Esophagus muscularis mucosa (tissue), 4 donors: Measurements from ENCODE around the gene AGBL5. TPM values are rescaled to one million over a fixed set of nuclear protein-coding genes. Genes with fewer than 3 reads are reported as not detected.

Experiments used
- DNase-seq: peaks from one replicate; pipeline ENCODE4 v3.0.0-alpha.2; 2017; ENCODE audit errors: extremely low spot score
- H3K27ac ChIP-seq, 4 donors: fragments of 200-600 bp; sonication (generic); replicated peaks in 1 of 4; 1 replicate in 3 of 4; 2 replicates in 1 of 4; pipeline ENCODE4 v1.5.1; 2016 to 2019; ENCODE audit warnings: mild to moderate bottlenecking in 1 of 4
- H3K27me3 ChIP-seq, 4 donors: fragments of 200-600 bp; sonication (generic); one replicate each; pipeline versions ENCODE4 v1.5.1 to v1.6.0; 2016 to 2019
- H3K36me3 ChIP-seq, 4 donors: fragments of 200-600 bp; sonication (generic); one replicate each; pipeline ENCODE4 v1.5.1; 2016 to 2019
- H3K4me1 ChIP-seq, 4 donors: fragments of 200-600 bp; sonication (generic); one replicate each; pipeline ENCODE4 v1.5.1; 2016 to 2019
- H3K4me3 ChIP-seq, 4 donors: fragments of 200-600 bp; sonication (generic); 1 replicate in 2 of 4; 2 replicates in 2 of 4; pipeline ENCODE4 v1.5.1; 2016 to 2019; ENCODE audit warnings: mild to moderate bottlenecking in 4 of 4, moderate library complexity in 1 of 4
- H3K9me3 ChIP-seq, 4 donors: fragments of 200-600 bp; sonication (generic); 1 replicate in 3 of 4; 2 replicates in 1 of 4; pipeline ENCODE4 v1.5.1; 2016 to 2019
- CTCF ChIP-seq, 3 experiments: fragments of 200-600 bp in 2 of 3; fragments of 450-650 bp in 1 of 3; sonication (generic) in 2 of 3; IDR thresholded peaks; one replicate each; pipeline ENCODE4 v1.5.1; 2017 to 2019; ENCODE audit warnings: antibody characterized with exemption in 3 of 3, mild to moderate bottlenecking in 2 of 3, moderate library complexity in 1 of 3
- EP300 ChIP-seq: sonication (generic); formaldehyde crosslinking; IDR thresholded peaks from one replicate; pipeline ENCODE4 v1.6.1; 2017; ENCODE audit warnings: antibody characterized with exemption
- POLR2A ChIP-seq: fragments of 450-650 bp; IDR thresholded peaks from one replicate; pipeline ENCODE4 v1.6.1; 2017; ENCODE audit warnings: antibody characterized with exemption, moderate library complexity, mild to moderate bottlenecking, low read depth
- POLR2AphosphoS5 ChIP-seq, 2 donors: sonication (generic); formaldehyde crosslinking; IDR thresholded peaks; one replicate each; pipeline ENCODE4 v1.6.1; 2017; ENCODE audit warnings: antibody characterized with exemption in 2 of 2
- WGBS: methylation state at CpG from one replicate; pipeline ENCODE4 v1.1.5; 2018; 5-methylcytosine and 5-hydroxymethylcytosine counted together
- intact Hi-C: fragments of 100-400 bp; cut with DNase I; formaldehyde crosslinking; loops from one replicate; pipeline ENCODE4 v1.15.1; 2023
- total RNA-seq, 4 donors: library from RNA; depleted of rRNA; stranded (reverse); fragments of >200 nt; gene quantifications; one replicate each; pipeline versions ENCODE4 v1.1.0 to v1.2.1, GENCODE V29; 2016

The AGBL5 gene
- total RNA-seq, 4 donors from 2014 or later: 19.5 to 29.2 (median 24.1) TPM

DNA sequence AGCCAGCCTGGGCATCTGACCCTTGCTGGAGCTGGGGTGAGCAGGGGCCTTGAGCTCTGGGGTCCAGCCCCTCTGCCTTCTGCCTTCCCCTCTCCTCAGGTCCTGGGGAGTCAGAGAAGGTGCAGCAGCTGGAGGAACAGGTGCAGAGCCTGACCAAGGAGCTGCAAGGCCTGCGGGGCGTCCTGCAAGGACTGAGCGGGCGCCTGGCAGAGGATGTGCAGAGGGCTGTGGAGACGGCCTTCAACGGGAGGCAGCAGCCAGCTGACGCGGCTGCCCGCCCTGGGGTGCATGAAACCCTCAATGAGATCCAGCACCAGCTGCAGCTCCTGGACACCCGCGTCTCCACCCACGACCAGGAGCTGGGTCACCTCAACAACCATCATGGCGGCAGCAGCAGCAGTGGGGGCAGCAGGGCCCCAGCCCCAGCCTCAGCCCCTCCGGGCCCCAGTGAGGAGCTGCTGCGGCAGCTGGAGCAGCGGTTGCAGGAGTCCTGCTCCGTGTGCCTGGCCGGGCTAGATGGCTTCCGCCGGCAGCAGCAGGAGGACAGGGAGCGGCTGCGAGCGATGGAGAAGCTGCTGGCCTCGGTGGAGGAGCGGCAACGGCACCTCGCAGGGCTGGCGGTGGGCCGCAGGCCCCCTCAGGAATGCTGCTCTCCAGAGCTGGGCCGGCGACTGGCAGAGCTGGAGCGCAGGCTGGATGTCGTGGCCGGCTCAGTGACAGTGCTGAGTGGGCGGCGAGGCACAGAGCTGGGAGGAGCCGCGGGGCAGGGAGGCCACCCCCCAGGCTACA is 30.7 kb downstream of the AGBL5 start:
- WGBS: 66% methylated on average over 5 of the region's 38 CpGs
- intact Hi-C loops: no loop called here
- H3K9me3 ChIP-seq: no peaks in the 10 kb centered on the region
- no peaks in the 10 kb centered on the region for H3K27me3 ChIP-seq
- no peak for DNase-seq
- no peak overlapping the region for H3K4me3 ChIP-seq
- no peak for TF ChIP-seq POLR2AphosphoS5 (IDR thresholded peaks at IDR 0.05)
- no peak for TF ChIP-seq POLR2A
- TF ChIP-seq CTCF (IDR thresholded peaks at IDR 0.05): no peak
- no peak for TF ChIP-seq EP300
- peaks cover 44 to 95% (median 91%) of the 10 kb centered on the region in 4 donors for H3K4me1 ChIP-seq
- peaks cover 4 to 27% (median 14%) of the 10 kb centered on the region in 4 donors for H3K36me3 ChIP-seq
- peak overlapping the region; percentile 98 to 99 (median 98) for H3K27ac ChIP-seq

GRCh38 chr2:27082773-27083409 is 31.4 kb downstream of the AGBL5 start:
- intact Hi-C loops: no loop called here
- Histone ChIP-seq H3K36me3 (peaks cover 4 to 27% (median 14%) of the 10 kb centered on the region in 4 donors), H3K4me3 (no peak overlapping the region), H3K27me3 (no peaks in the 10 kb centered on the region), H3K9me3 (no peaks in the 10 kb centered on the region), H3K4me1 (peaks cover 40 to 93% (median 90%) of the 10 kb centered on the region in 4 donors), H3K27ac (peak overlapping the region; percentile 6 to 99 (median 40))
- DNase-seq: no peak
- TF ChIP-seq CTCF (IDR thresholded peaks at IDR 0.05): no peak
- no peak for TF ChIP-seq POLR2AphosphoS5 (IDR thresholded peaks at IDR 0.05)
- no peak for TF ChIP-seq EP300
- TF ChIP-seq POLR2A: no peak
- WGBS: 74% methylated on average over 15 of the region's 27 CpGs

DNA sequence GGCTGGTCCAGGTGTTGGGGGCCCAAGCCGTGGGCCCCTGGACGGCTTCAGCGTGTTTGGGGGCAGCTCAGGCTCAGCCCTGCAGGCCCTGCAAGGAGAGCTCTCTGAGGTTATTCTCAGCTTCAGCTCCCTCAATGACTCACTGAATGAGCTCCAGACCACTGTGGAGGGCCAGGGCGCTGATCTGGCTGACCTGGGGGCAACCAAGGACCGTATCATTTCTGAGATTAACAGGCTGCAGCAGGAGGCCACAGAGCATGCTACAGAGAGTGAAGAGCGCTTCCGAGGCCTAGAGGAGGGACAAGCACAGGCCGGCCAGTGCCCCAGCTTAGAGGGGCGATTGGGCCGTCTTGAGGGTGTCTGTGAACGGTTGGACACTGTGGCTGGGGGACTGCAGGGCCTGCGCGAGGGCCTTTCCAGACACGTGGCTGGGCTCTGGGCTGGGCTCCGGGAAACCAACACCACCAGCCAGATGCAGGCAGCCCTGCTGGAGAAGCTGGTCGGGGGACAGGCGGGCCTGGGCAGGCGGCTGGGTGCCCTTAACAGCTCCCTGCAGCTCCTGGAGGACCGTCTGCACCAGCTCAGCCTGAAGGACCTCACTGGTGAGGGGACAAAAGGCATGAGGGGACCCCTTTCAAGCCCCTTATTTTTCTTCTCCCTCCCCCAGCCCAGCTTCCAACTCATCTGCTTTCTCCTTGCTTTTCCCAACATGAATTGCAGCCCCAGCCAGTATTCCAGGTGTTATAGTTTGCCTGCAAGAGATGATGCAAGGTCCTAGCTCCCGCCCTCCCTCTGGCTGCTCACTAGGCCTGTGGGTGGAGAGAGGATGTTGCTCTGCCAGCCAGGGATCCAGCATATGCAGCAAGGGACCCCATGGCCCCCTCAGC is 32.2 kb downstream of the AGBL5 start:
- H3K27ac ChIP-seq: peak overlapping the region in 3 of 4 donors; percentile 32 to 99 (median 94)
- no peaks in the 10 kb centered on the region for H3K27me3 ChIP-seq
- intact Hi-C loops: no loop called here
- H3K36me3 ChIP-seq: peaks cover 4 to 27% (median 14%) of the 10 kb centered on the region in 4 donors
- H3K4me1 ChIP-seq: peaks cover 37 to 94% (median 86%) of the 10 kb centered on the region in 4 donors
- no peak overlapping the region for H3K4me3 ChIP-seq
- WGBS: 70% methylated on average over 12 of the region's 20 CpGs
- no peaks in the 10 kb centered on the region for H3K9me3 ChIP-seq
- peak in 1 of 2 donors; percentile 4 for TF ChIP-seq POLR2AphosphoS5 (IDR thresholded peaks at IDR 0.05)
- no peak for TF ChIP-seq CTCF (IDR thresholded peaks at IDR 0.05)
- TF ChIP-seq EP300: no peak
- DNase-seq: no peak

- Histone ChIP-seq H3K9me3 (no peaks in the 10 kb centered on the region), H3K4me1 (peaks cover 37 to 87% (median 79%) of the 10 kb centered on the region in 4 donors), H3K4me3 (no peak overlapping the region), H3K27ac (peak overlapping the region; percentile 92 to 95 (median 93)), H3K36me3 (peaks cover 4 to 27% (median 14%) of the 10 kb centered on the region in 4 donors), H3K27me3 (no peaks in the 10 kb centered on the region)
- intact Hi-C loops: loop anchor here (5.0 kb wide), 2 partner anchors 52 to 122 kb away; partner anchors contain the start of gene TMEM214
- no peak for DNase-seq
- WGBS: 56% methylated on average over 6 of the region's 6 CpGs
- TF ChIP-seq POLR2A (no peak), EP300 (no peak), CTCF (IDR thresholded peaks at IDR 0.05) (no peak), POLR2AphosphoS5 (IDR thresholded peaks at IDR 0.05) (no peak)
Observed at GRCh38 chr2:27084297-27085061, 33.0 kb downstream of the AGBL5 start.
